ENCODE data around the gene NT5M.
"Not testable (repeated sequence)": the region's sequence is repeated elsewhere in the genome, so short reads cannot be mapped to it uniquely, and the experiment has no call there.

The NT5M gene

GRCh38 chr17:17264430-17264829, 38.7 kb upstream of the NT5M start:
- no peak for TF ChIP-seq CTCF (IDR thresholded peaks at IDR 0.05; ENCODE audit: low read depth, low read length, missing control alignments)
- no peak overlapping the region for H3K4me3 ChIP-seq (ENCODE audit: low read depth, low read length)
- no peak for DNase-seq (ENCODE audit: low read depth)

- no peak for DNase-seq (ENCODE audit: low read depth)
- peak; percentile 33 for TF ChIP-seq CTCF (IDR thresholded peaks at IDR 0.05; ENCODE audit: low read depth, low read length, missing control alignments)
- no peak overlapping the region for H3K4me3 ChIP-seq (ENCODE audit: low read depth, low read length)
Measured at GRCh38 chr17:17269926-17270773, 33.0 kb upstream of the NT5M start.

GRCh38 chr17:17275971-17276370, 27.2 kb upstream of the NT5M start:
- H3K4me3 ChIP-seq (ENCODE audit: low read depth, low read length), result no peak overlapping the region
- TF ChIP-seq CTCF (IDR thresholded peaks at IDR 0.05; ENCODE audit: low read depth, low read length, missing control alignments), result no peak
- no peak for DNase-seq (ENCODE audit: low read depth)

GRCh38 chr17:17277431-17277830, 25.7 kb upstream of the NT5M start:
- not testable (repeated sequence) for H3K4me3 ChIP-seq (ENCODE audit: low read depth, low read length); DNase-seq (ENCODE audit: low read depth)

GRCh38 chr17:17279316-17279715, 23.9 kb upstream of the NT5M start:
- no peak for DNase-seq (ENCODE audit: low read depth)
- peak overlapping the region; percentile 98 for H3K4me3 ChIP-seq (ENCODE audit: low read depth, low read length)
- no peak for TF ChIP-seq CTCF (IDR thresholded peaks at IDR 0.05; ENCODE audit: low read depth, low read length, missing control alignments)

GRCh38 chr17:17280613-17281549, 22.3 kb upstream of the NT5M start, which contains the start of gene COPS3:
Gene COPS3 (minus strand): TSS chr17:17281246. CDS start chr17:17281186, 60 bp downstream.
- DNase-seq (ENCODE audit: low read depth), result peak; percentile 95
- peak within 1 kb of the TSS; percentile 98 for H3K4me3 ChIP-seq (ENCODE audit: low read depth, low read length)
- no peak for TF ChIP-seq CTCF (IDR thresholded peaks at IDR 0.05; ENCODE audit: low read depth, low read length, missing control alignments)

GRCh38 chr17:17285951-17286350, 17.2 kb upstream of the NT5M start:
- DNase-seq (ENCODE audit: low read depth), result no peak
- no peak overlapping the region for H3K4me3 ChIP-seq (ENCODE audit: low read depth, low read length)
- TF ChIP-seq CTCF (IDR thresholded peaks at IDR 0.05; ENCODE audit: low read depth, low read length, missing control alignments), result no peak
